ENCODE data around the gene OR4D11. TPM values are rescaled to one million over a fixed set of nuclear protein-coding genes. Genes with fewer than 3 reads are reported as not detected.

OR4D11 gene
- total RNA-seq, 4 donors from 2014 or later, result not detected

- no peak for DNase-seq (ENCODE audit: extremely low spot score)
- Histone ChIP-seq H3K9me3 (no peaks in the 10 kb centered on the region), H3K27ac (replicated peaks in 1 of 4) (no peak overlapping the region), H3K4me3 (no peak overlapping the region), H3K4me1 (no peaks in the 10 kb centered on the region), H3K27me3 (no peaks in the 10 kb centered on the region), H3K36me3 (no peaks in the 10 kb centered on the region)
- 67% methylated on average over 9 of the region's 9 CpGs for WGBS
- TF ChIP-seq POLR2AphosphoS5 (IDR thresholded peaks at IDR 0.05) (no peak), CTCF (IDR thresholded peaks at IDR 0.05) (no peak), POLR2A (IDR thresholded peaks at IDR 0.05; ENCODE audit: low read depth) (no peak), EP300 (IDR thresholded peaks at IDR 0.05) (no peak)
- intact Hi-C loops (cut with DNase I), result no loop called here
These were observed 28.2 kb upstream of the OR4D11 start for GRCh38 chr11:59475176-59475575.

- no peak overlapping the region for H3K4me3 ChIP-seq
- H3K27ac ChIP-seq (replicated peaks in 1 of 4), result no peak overlapping the region
- intact Hi-C loops (cut with DNase I), result no loop called here
- no peaks in the 10 kb centered on the region for H3K9me3 ChIP-seq
- H3K27me3 ChIP-seq, result no peaks in the 10 kb centered on the region
- DNase-seq (ENCODE audit: extremely low spot score), result no peak
- H3K36me3 ChIP-seq, result no peaks in the 10 kb centered on the region
- no peaks in the 10 kb centered on the region for H3K4me1 ChIP-seq
- no peak for TF ChIP-seq POLR2AphosphoS5 (IDR thresholded peaks at IDR 0.05)
- no peak for TF ChIP-seq EP300 (IDR thresholded peaks at IDR 0.05)
- no peak for TF ChIP-seq POLR2A (IDR thresholded peaks at IDR 0.05; ENCODE audit: low read depth)
- no peak for TF ChIP-seq CTCF (IDR thresholded peaks at IDR 0.05)
These were observed 23.5 kb upstream of the OR4D11 start for GRCh38 chr11:59479906-59480305.

- intact Hi-C loops (cut with DNase I), result no loop called here
- H3K27me3 ChIP-seq, result no peaks in the 10 kb centered on the region
- no peaks in the 10 kb centered on the region for H3K36me3 ChIP-seq
- WGBS, result 76% methylated on average over 3 of the region's 3 CpGs
- TF ChIP-seq EP300 (IDR thresholded peaks at IDR 0.05) (no peak), CTCF (IDR thresholded peaks at IDR 0.05) (no peak), POLR2AphosphoS5 (IDR thresholded peaks at IDR 0.05) (no peak), POLR2A (IDR thresholded peaks at IDR 0.05; ENCODE audit: low read depth) (no peak)
- no peaks in the 10 kb centered on the region for H3K4me1 ChIP-seq
- H3K27ac ChIP-seq (replicated peaks in 1 of 4), result no peak overlapping the region
- no peaks in the 10 kb centered on the region for H3K9me3 ChIP-seq
- no peak overlapping the region for H3K4me3 ChIP-seq
- no peak for DNase-seq (ENCODE audit: extremely low spot score)
These were observed 23.0 kb upstream of the OR4D11 start for GRCh38 chr11:59480359-59480758.

- no peaks in the 10 kb centered on the region for H3K9me3 ChIP-seq
- no peak overlapping the region for H3K4me3 ChIP-seq
- H3K27ac ChIP-seq (replicated peaks in 1 of 4), result no peak overlapping the region
- H3K36me3 ChIP-seq, result no peaks in the 10 kb centered on the region
- no peaks in the 10 kb centered on the region for H3K4me1 ChIP-seq
- no peak for DNase-seq (ENCODE audit: extremely low spot score)
- WGBS, result 33% methylated on average over 1 of the region's 1 CpG
- TF ChIP-seq POLR2AphosphoS5 (IDR thresholded peaks at IDR 0.05), result no peak
- no peak for TF ChIP-seq EP300 (IDR thresholded peaks at IDR 0.05)
- TF ChIP-seq CTCF (IDR thresholded peaks at IDR 0.05), result no peak
- no peak for TF ChIP-seq POLR2A (IDR thresholded peaks at IDR 0.05; ENCODE audit: low read depth)
- no peaks in the 10 kb centered on the region for H3K27me3 ChIP-seq
- intact Hi-C loops (cut with DNase I), result no loop called here
These were observed 1.4 kb upstream of the OR4D11 start for GRCh38 chr11:59501931-59502330.

GRCh38 chr11:59510941-59511589, 7.7 kb downstream of the OR4D11 start, which contains the start of gene OR4D9:
TSS of gene OR4D9 (plus strand) at chr11:59511539. CDS start at chr11:59514913, 3,374 bp downstream.
- WGBS, result 45% methylated on average over 2 of the region's 2 CpGs
- no peaks in the 10 kb centered on the region for H3K36me3 ChIP-seq
- TF ChIP-seq EP300 (IDR thresholded peaks at IDR 0.05) (no peak), POLR2AphosphoS5 (IDR thresholded peaks at IDR 0.05) (no peak), CTCF (IDR thresholded peaks at IDR 0.05) (no peak), POLR2A (IDR thresholded peaks at IDR 0.05; ENCODE audit: low read depth) (no peak)
- H3K4me3 ChIP-seq, result no peak within 1 kb of the TSS
- no peak for DNase-seq (ENCODE audit: extremely low spot score)
- peaks cover 0 to 8% (median 0%) of the 10 kb centered on the region in 4 donors for H3K27me3 ChIP-seq
- H3K9me3 ChIP-seq, result no peaks in the 10 kb centered on the region
- H3K4me1 ChIP-seq, result no peaks in the 10 kb centered on the region
- intact Hi-C loops (cut with DNase I), result no loop called here
- no peak within 1 kb of the TSS for H3K27ac ChIP-seq (replicated peaks in 1 of 4)
